Pancreas (tissue), 10 donors: ENCODE measurements around the gene CTNNA2. TPM values are rescaled to one million over a fixed set of nuclear protein-coding genes. Genes with fewer than 3 reads are reported as not detected.
A peak's percentile ranks its signal among the peaks of the same experiment; 100 is the strongest.

Source experiments
- ATAC-seq, 4 donors: fragments of 200-7000 bp; cut with Tn5 transposase; one replicate each; pipeline versions ENCODE4 v1.8.0 to v1.9.1; 2020; ENCODE audit warnings: mild to moderate bottlenecking in 4 of 4, moderate library complexity in 4 of 4
- DNase-seq, 6 donors: peaks; one replicate each; pipeline ENCODE4 v3.0.0-alpha.2; 2020
- FAIRE-seq: peaks from 2 replicates; lab custom pipeline; 2012; peaks lifted over from hg19 to GRCh38; lab: Jason Lieb, UNC
- H3K27ac ChIP-seq, 4 donors: fragments of 200-600 bp; sonication (generic); 1 replicate in 3 of 4; 2 replicates in 1 of 4; pipeline versions ENCODE4 v1.5.0 to v1.8.0; 2020
- H3K27me3 ChIP-seq, 4 donors: fragments of 200-600 bp; one replicate each; pipeline ENCODE4 v1.8.0; 2021
- H3K36me3 ChIP-seq, 3 donors: fragments of 200-600 bp; sonication (generic) in 1 of 3; one replicate each; pipeline versions ENCODE4 v1.5.0 to v1.8.0; 2020 to 2021
- H3K4me1 ChIP-seq, 3 donors: fragments of 200-600 bp; one replicate each; pipeline ENCODE4 v1.8.0; 2021
- H3K4me3 ChIP-seq, 4 donors: fragments of 200-600 bp; sonication (generic) in 2 of 4; one replicate each; pipeline versions ENCODE4 v1.5.0 to v1.8.0; 2020 to 2021
- H3K9me3 ChIP-seq, 4 donors: fragments of 200-600 bp; one replicate each; pipeline ENCODE4 v1.8.0; 2021
- WGBS, 2 donors: extraction: QIAGEN DNeasy Blood & Tissue Kit; methylation state at CpG; one replicate each; pipeline ENCODE4 v1.1.7; 2013; 5-methylcytosine and 5-hydroxymethylcytosine counted together
- intact Hi-C, 3 donors: fragments of 100-400 bp; cut with DNase I; formaldehyde crosslinking; loops; one replicate each; pipeline versions ENCODE4 v1.11.1 to v1.14.2; 2022
- polyA plus RNA-seq, 2 donors: library from polyadenylated mRNA; stranded (reverse); fragments of 200-250 nt; gene quantifications; one replicate each; pipeline ENCODE4 v1.2.3, GENCODE V29; 2013
- total RNA-seq, 6 donors: library from RNA; stranded (reverse); fragmentation: NEBNext Ultra II Directional in 4 of 6; extraction: Animal tissue kit (Norgen Biotek cat#: 25700) in 4 of 6; gene quantifications; one replicate each; pipeline versions ENCODE4 v1.2.1 to v1.2.4, GENCODE V29; 2021 to 2023
- TF ChIP-seq, protein P1 (sequence below), 4 donors: fragments of 200-600 bp; sonication (generic) in 3 of 4; IDR thresholded peaks; one replicate each; pipeline versions ENCODE4 v1.5.0 to v1.8.0; 2021; ENCODE audit warnings: antibody characterized with exemption in 4 of 4
- donor health status: healthy with polysubstance abuse.
- donor health status: DM: no; HTN: no; CAD: no; lungs with moderate emphysema.
- donor health status: DM: no; HTN: no; CAD: no.
- donor health status: control.
- donor health status: control.
- donor health status: Bipolar disorder and iron deficiency.
- donor health status: DM: yes; HTN: yes; CAD: no.
- donor health status: DM: no; HTN: no; CAD: no.
- donor health status: DM: no; HTN: no; CAD: no.
- donor health status: DM: yes; HTN: yes; CAD: no.

CTNNA2 gene
- total and polyA plus RNA-seq, 8 donors = 0.25 to 12.1 (median 2.1) TPM

GRCh38 chr2:79669714-79670113 lies 156.9 kb downstream of the CTNNA2 start:
- TF ChIP-seq, protein P1, sequence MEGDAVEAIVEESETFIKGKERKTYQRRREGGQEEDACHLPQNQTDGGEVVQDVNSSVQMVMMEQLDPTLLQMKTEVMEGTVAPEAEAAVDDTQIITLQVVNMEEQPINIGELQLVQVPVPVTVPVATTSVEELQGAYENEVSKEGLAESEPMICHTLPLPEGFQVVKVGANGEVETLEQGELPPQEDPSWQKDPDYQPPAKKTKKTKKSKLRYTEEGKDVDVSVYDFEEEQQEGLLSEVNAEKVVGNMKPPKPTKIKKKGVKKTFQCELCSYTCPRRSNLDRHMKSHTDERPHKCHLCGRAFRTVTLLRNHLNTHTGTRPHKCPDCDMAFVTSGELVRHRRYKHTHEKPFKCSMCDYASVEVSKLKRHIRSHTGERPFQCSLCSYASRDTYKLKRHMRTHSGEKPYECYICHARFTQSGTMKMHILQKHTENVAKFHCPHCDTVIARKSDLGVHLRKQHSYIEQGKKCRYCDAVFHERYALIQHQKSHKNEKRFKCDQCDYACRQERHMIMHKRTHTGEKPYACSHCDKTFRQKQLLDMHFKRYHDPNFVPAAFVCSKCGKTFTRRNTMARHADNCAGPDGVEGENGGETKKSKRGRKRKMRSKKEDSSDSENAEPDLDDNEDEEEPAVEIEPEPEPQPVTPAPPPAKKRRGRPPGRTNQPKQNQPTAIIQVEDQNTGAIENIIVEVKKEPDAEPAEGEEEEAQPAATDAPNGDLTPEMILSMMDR (IDR thresholded peaks at IDR 0.05) = no peak
- Histone ChIP-seq H3K27ac (no peak overlapping the region), H3K4me3 (no peak overlapping the region), H3K27me3 (no peaks in the 10 kb centered on the region), H3K9me3 (no peaks in the 10 kb centered on the region), H3K36me3 (no peaks in the 10 kb centered on the region), H3K4me1 (no peaks in the 10 kb centered on the region)
- ATAC-seq = no peak
- DNase-seq = peak in 1 of 6 donors; percentile 46
- intact Hi-C loops = no loop called here
- WGBS, 2 donors = 75 to 90% methylated on average over 5 of the region's 5 CpGs
- no peak for FAIRE-seq

DNA sequence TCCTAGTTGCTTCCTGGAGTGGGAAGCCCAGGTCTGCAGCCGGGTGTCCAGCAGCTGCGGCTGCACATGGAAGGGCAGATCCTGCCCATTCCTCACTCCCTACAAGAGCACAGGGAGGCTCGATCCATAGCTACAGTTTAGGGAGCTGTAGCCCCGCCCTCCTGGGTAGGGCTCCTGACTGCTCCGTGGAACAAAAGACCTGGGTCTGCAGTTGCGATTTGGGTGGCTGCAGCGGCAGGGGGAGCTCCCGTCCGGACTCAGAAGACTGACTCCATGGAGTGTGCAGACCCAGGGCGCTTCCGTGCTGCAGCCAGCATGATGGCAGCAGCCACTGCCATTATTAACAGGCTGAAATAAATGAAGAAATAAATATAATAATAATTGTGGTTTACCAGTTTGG lies 157.3 kb downstream of the CTNNA2 start:
- intact Hi-C loops = no loop called here
- TF ChIP-seq, protein P1 (IDR thresholded peaks at IDR 0.05) = no peak
- no peak overlapping the region for H3K27ac ChIP-seq
- no peak for ATAC-seq
- no peaks in the 10 kb centered on the region for H3K9me3 ChIP-seq
- H3K4me1 ChIP-seq = no peaks in the 10 kb centered on the region
- no peak for FAIRE-seq
- no peaks in the 10 kb centered on the region for H3K36me3 ChIP-seq
- 74 to 88% methylated on average over 11 of the region's 11 CpGs for WGBS, 2 donors
- no peak overlapping the region for H3K4me3 ChIP-seq
- DNase-seq = peak in 1 of 6 donors; percentile 35
- no peaks in the 10 kb centered on the region for H3K27me3 ChIP-seq

- intact Hi-C loops = no loop called here
- TF ChIP-seq, protein P1 (IDR thresholded peaks at IDR 0.05) = no peak
Observed at GRCh38 chr2:79686884-79687283, 174.0 kb downstream of the CTNNA2 start.

DNA sequence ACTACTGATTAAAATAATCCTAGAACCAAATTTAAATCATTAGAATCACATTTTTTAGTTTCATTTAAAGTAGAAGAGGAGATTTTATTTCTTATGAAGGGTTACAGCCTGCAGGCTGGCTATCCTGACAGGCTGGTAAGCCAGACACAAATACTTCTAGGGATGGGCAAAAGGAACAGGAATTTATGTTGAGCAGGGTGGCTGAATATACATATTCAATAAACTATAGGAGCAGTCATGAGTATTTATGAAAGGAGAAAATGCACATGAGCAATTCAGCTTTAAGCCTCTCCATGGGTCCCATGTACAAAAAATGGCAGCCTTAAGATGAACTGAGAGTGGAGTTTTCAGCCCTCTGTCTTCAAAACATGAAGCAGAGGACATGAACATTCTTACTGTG lies 182.4 kb downstream of the CTNNA2 start:
- Histone ChIP-seq H3K36me3 (no peaks in the 10 kb centered on the region), H3K9me3 (no peaks in the 10 kb centered on the region), H3K4me3 (no peak overlapping the region), H3K27me3 (no peaks in the 10 kb centered on the region), H3K4me1 (no peaks in the 10 kb centered on the region), H3K27ac (no peak overlapping the region)
- intact Hi-C loops = no loop called here
- TF ChIP-seq, protein P1 (IDR thresholded peaks at IDR 0.05) = no peak
- no peak for FAIRE-seq
- no peak for ATAC-seq
- DNase-seq = no peak

More at GRCh38 chr2:79686884-79687283, 174.0 kb downstream of the CTNNA2 start:
- H3K4me3 ChIP-seq = no peak overlapping the region
- ATAC-seq (no peak), DNase-seq (no peak), FAIRE-seq (no peak)
- no peaks in the 10 kb centered on the region for H3K4me1 ChIP-seq
- no peak overlapping the region for H3K27ac ChIP-seq
- no peaks in the 10 kb centered on the region for H3K36me3 ChIP-seq
- H3K9me3 ChIP-seq = no peaks in the 10 kb centered on the region
- WGBS, 2 donors = 81 to 85% methylated on average over 1 of the region's 1 CpG
- no peaks in the 10 kb centered on the region for H3K27me3 ChIP-seq

- ATAC-seq (no peak), DNase-seq (no peak), FAIRE-seq (no peak)
- WGBS, 2 donors = 76 to 82% methylated on average over 2 of the region's 2 CpGs
- no peak overlapping the region for H3K4me3 ChIP-seq
- no peaks in the 10 kb centered on the region for H3K36me3 ChIP-seq
- H3K9me3 ChIP-seq = no peaks in the 10 kb centered on the region
- H3K27me3 ChIP-seq = no peaks in the 10 kb centered on the region
- H3K27ac ChIP-seq = no peak overlapping the region
- TF ChIP-seq, protein P1 (IDR thresholded peaks at IDR 0.05) = no peak
- H3K4me1 ChIP-seq = no peaks in the 10 kb centered on the region
- intact Hi-C loops = no loop called here
Observed at GRCh38 chr2:79697200-79697599, 184.3 kb downstream of the CTNNA2 start.
